Measurements from ENCODE around the gene ADK. TPM values are rescaled to one million over a fixed set of nuclear protein-coding genes. Genes with fewer than 3 reads are reported as not detected.

ADK gene
- total and polyA plus RNA-seq, 2 of the 4 experiments (the other 2 are of a cell fraction) = 30.6 to 40.9 TPM

DNA sequence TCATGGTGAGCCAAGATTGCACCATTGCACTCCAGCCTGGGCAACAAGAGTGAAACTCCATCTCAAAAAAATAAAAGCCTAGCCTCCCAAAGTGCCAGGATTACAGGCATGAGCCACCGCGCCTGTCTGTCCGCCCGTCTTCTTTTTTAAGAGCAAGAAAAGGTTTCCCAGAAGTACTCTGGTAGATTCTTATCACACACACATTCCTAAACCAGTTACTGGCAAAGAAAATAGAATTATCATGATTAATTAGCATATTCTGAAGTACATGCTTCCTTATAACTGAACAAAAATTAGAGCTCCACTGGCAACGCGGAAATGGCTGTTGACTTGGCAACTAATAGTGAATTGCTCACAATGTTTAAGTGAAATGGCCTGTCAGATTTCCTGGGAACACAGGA lies 87.0 kb downstream of the ADK start:
- BruUV-seq (replicated peaks) = no TSS peak
- no peak overlapping the region for H3K56ac ChIP-seq (ENCODE audit: extremely low read depth, insufficient read depth, low read length)
- in situ Hi-C loops (cut with MboI; ENCODE audit: low sequenced_read_pairs) = no loop called here
- H3K4me2 ChIP-seq (ENCODE audit: low read depth, low read length) = no peak overlapping the region
- peaks cover 2% of the 10 kb centered on the region; the same call in 1 of the 2 replicates for H3K36me3 ChIP-seq (ENCODE audit: control insufficient read depth, insufficient read depth, low read length)
- H3K14ac ChIP-seq (replicated peaks; ENCODE audit: low read depth, low read length) = no peak overlapping the region
- no peak overlapping the region for H2BK5ac ChIP-seq (ENCODE audit: low read depth, low read length, poor library complexity, severe bottlenecking)
- ChIA-PET POLR2A (ENCODE audit: unreplicated experiment) (no interaction called here), CTCF (interaction anchor here (0.5 kb wide), 1 partner anchor 900 kb away, joined by 3 read pairs; no protein-coding TSS in a partner anchor)
- no CpG with 5 or more reads among the region's 6 CpGs for WGBS, 2 experiments (ENCODE audit: extremely low coverage in 2 of 2, insufficient read length in 1 of 2)
- H3K9me1 ChIP-seq (ENCODE audit: insufficient read depth, low read length) = no peaks in the 10 kb centered on the region
- no peak overlapping the region for H4K5ac ChIP-seq (ENCODE audit: low read depth, low read length)
- H2BK20ac ChIP-seq (ENCODE audit: low read depth, low read length) = no peak overlapping the region
- no peaks in the 10 kb centered on the region for H4K20me1 ChIP-seq (ENCODE audit: insufficient read depth, low read length)
- H3K18ac ChIP-seq (ENCODE audit: low read depth, low read length) = no peak overlapping the region
- H3K4ac ChIP-seq (ENCODE audit: low read depth, low read length) = no peak overlapping the region
- H2BK120ac ChIP-seq (ENCODE audit: low read depth, low read length) = no peak overlapping the region
- H3K79me1 ChIP-seq (ENCODE audit: low read depth in 1 of 2, low read length in 2 of 2) = peaks cover 3 to 39% of the 10 kb centered on the region in 2 experiments; a peak in 3 of 4 replicates
- H3K23ac ChIP-seq (ENCODE audit: low read depth, low read length) = no peak overlapping the region
- H2AK5ac ChIP-seq (ENCODE audit: low read depth, low read length) = no peak overlapping the region
- DNase-seq (peak; percentile 57), ATAC-seq (ENCODE audit: low read depth) (peak; percentile 41)
- no peaks in the 10 kb centered on the region for H3K4me1 ChIP-seq (ENCODE audit: control insufficient read depth, insufficient read depth, low read length)
- no peak overlapping the region for H3K27ac ChIP-seq (ENCODE audit: insufficient read depth, low read length)
- no peak overlapping the region for H2AK9ac ChIP-seq (replicated peaks; ENCODE audit: low read depth, low read length, poor library complexity)
- H3K4me3 ChIP-seq (ENCODE audit: insufficient read depth, low read depth, low read length) = no peak overlapping the region
- intact Hi-C loops (cut with micrococcal nuclease) = no loop called here
- TF ChIP-seq POLR2A (IDR thresholded peaks at IDR 0.05; ENCODE audit: low read depth, low read length) (no peak), MAZ (IDR thresholded peaks at IDR 0.05; ENCODE audit: borderline replicate concordance, low read depth, low read length) (no peak), NFE2L2 (IDR thresholded peaks at IDR 0.05; ENCODE audit: low read depth, low read length) (no peak), CEBPB (IDR thresholded peaks at IDR 0.05; ENCODE audit: low read depth, low read length) (no peak), SMC3 (IDR thresholded peaks at IDR 0.05; ENCODE audit: low read depth, low read length) (no peak), FOS (IDR thresholded peaks at IDR 0.05; ENCODE audit: low read depth, low read length) (no peak), RCOR1 (IDR thresholded peaks at IDR 0.05; ENCODE audit: insufficient replicate concordance, low read length) (no peak)
- TF ChIP-seq, protein P1, sequence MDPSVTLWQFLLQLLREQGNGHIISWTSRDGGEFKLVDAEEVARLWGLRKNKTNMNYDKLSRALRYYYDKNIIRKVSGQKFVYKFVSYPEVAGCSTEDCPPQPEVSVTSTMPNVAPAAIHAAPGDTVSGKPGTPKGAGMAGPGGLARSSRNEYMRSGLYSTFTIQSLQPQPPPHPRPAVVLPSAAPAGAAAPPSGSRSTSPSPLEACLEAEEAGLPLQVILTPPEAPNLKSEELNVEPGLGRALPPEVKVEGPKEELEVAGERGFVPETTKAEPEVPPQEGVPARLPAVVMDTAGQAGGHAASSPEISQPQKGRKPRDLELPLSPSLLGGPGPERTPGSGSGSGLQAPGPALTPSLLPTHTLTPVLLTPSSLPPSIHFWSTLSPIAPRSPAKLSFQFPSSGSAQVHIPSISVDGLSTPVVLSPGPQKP (IDR thresholded peaks at IDR 0.05; ENCODE audit: borderline replicate concordance, low read depth, low read length) = no peak
- TF ChIP-seq, protein P2, sequence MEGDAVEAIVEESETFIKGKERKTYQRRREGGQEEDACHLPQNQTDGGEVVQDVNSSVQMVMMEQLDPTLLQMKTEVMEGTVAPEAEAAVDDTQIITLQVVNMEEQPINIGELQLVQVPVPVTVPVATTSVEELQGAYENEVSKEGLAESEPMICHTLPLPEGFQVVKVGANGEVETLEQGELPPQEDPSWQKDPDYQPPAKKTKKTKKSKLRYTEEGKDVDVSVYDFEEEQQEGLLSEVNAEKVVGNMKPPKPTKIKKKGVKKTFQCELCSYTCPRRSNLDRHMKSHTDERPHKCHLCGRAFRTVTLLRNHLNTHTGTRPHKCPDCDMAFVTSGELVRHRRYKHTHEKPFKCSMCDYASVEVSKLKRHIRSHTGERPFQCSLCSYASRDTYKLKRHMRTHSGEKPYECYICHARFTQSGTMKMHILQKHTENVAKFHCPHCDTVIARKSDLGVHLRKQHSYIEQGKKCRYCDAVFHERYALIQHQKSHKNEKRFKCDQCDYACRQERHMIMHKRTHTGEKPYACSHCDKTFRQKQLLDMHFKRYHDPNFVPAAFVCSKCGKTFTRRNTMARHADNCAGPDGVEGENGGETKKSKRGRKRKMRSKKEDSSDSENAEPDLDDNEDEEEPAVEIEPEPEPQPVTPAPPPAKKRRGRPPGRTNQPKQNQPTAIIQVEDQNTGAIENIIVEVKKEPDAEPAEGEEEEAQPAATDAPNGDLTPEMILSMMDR (conservative IDR thresholded peaks at IDR 0.05; ENCODE audit: low read depth, low read length) = no peak
- H4K8ac ChIP-seq (ENCODE audit: low read depth in 2 of 2, low read length in 2 of 2) = peak overlapping the region in 1 of 2 experiments; percentile 35; a peak in 2 of 4 replicates
- H3K27me3 ChIP-seq (ENCODE audit: control insufficient read depth, insufficient read depth, low read length) = no peaks in the 10 kb centered on the region
- no peak overlapping the region for H2AFZ ChIP-seq (replicated peaks; ENCODE audit: low read length, poor library complexity)
- no peak overlapping the region for H4K91ac ChIP-seq (ENCODE audit: insufficient read depth, low read depth, low read length)
- no peaks in the 10 kb centered on the region for H3K9me3 ChIP-seq (ENCODE audit: control insufficient read depth, insufficient read depth, low read length)
- no peak overlapping the region for H2BK15ac ChIP-seq (ENCODE audit: low read depth, low read length)
- no peak overlapping the region for H3K9ac ChIP-seq (ENCODE audit: low read depth, low read length)
- dilution Hi-C loops (cut with HindIII; ENCODE audit: low sequenced_read_pairs, unreplicated experiment) = no loop called here

All from IMR-90 (cell line).